ENCODE measurements around the gene TOE1.

TOE1 gene

DNA sequence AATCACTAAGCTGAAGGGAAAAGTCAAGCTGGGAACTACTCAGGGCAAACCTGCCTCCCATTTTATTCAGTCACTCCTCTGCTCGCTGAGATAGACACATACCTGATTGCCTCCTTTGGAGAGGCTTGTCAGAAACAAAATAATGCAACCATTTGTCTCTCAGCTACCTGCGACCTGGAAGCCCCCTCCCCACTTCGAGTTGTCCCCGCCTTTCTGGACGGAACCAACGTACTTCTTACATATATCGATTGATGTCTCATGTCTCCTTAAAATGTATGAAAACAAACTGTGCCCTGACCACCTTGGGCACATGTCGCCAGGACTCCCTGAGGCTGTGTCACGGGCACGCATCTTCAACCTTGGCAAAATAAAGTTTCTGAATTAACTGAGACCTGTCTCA is 34.7 kb upstream of the TOE1 start:
- no peaks in the 10 kb centered on the region for H3K36me3 ChIP-seq (ENCODE audit: control insufficient read depth in 1 of 2, insufficient read depth in 2 of 2, low read length in 2 of 2)
- H3K9me3 ChIP-seq (ENCODE audit: control insufficient read depth in 1 of 2, low read length in 2 of 2) = no peaks in the 10 kb centered on the region
- no peak overlapping the region for H3K27ac ChIP-seq (ENCODE audit: low read length)
- H3K27me3 ChIP-seq (ENCODE audit: low read depth, low read length) = no peaks in the 10 kb centered on the region
- H3K4me1 ChIP-seq (ENCODE audit: control insufficient read depth in 1 of 2, insufficient read depth in 2 of 2, low read length in 2 of 2) = peaks cover 5 to 10% of the 10 kb centered on the region in 2 donors
- H3K4me3 ChIP-seq (ENCODE audit: low read depth in 1 of 2, low read length in 2 of 2) = no peak overlapping the region

DNA sequence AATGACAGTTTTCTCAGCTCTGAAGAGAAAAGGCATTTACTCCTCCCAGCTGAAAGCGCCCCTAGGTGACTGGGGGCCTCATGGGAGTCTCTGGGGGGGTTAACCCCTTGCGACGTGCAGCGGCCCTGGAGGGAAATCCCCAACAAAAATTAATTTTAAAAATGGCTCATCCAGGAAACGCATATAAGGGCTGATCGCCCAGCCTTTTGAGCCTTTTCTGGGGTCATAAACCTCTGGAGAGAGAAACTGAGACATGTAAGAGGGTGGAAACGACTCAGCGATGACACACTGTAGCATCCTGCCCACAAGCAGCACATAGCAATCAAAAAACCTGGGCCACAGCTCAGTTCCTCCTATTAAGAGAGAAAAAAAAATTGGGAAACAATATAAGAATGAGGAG is 33.7 kb upstream of the TOE1 start:
- no peak overlapping the region for H3K4me3 ChIP-seq (ENCODE audit: low read depth in 1 of 2, low read length in 2 of 2)
- no peak overlapping the region for H3K27ac ChIP-seq (ENCODE audit: low read length)
- H3K9me3 ChIP-seq (ENCODE audit: control insufficient read depth in 1 of 2, low read length in 2 of 2) = no peaks in the 10 kb centered on the region
- no peaks in the 10 kb centered on the region for H3K36me3 ChIP-seq (ENCODE audit: control insufficient read depth in 1 of 2, insufficient read depth in 2 of 2, low read length in 2 of 2)
- no peaks in the 10 kb centered on the region for H3K27me3 ChIP-seq (ENCODE audit: low read depth, low read length)
- peaks cover 5 to 10% of the 10 kb centered on the region in 2 donors for H3K4me1 ChIP-seq (ENCODE audit: control insufficient read depth in 1 of 2, insufficient read depth in 2 of 2, low read length in 2 of 2)

DNA sequence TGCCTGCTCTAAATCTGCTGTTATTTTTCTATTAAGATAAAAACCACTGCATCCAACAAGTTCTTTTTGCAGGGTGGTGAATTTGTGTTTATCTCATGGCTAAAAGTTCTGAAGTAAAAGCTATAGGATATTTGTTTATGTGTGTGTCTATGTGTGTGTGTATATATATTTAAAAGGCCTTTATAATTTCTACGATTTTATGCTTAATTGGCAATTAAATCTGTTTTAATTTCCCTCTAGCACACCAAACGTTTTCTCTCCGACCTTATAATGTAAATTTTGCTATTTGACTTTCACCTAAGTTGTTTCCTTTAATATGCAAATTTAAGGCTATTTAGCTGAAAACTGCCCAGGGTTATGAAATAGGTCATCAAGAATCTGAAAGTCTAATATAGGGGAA is 33.1 kb upstream of the TOE1 start:
- H3K36me3 ChIP-seq (ENCODE audit: control insufficient read depth in 1 of 2, insufficient read depth in 2 of 2, low read length in 2 of 2) = no peaks in the 10 kb centered on the region

DNA sequence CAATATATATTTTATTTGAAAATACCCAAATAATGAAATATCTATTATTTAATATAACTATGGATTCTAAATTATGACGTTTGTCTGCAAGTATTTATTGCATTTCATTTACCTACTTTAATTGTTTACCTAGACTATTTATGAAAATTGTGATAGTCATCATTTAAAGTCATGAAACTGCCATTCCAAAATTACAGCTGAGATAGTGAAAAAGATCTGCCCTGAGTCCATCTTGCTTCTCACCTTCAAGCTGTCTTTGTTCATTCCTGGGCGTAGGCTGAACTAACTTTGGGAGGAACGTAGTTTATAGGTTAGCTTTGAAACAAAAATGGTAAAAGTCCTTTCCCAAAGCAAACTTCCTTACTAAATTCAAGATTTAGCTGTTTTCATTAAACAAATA is 25.7 kb upstream of the TOE1 start:
- no peaks in the 10 kb centered on the region for H3K4me1 ChIP-seq (ENCODE audit: control insufficient read depth in 1 of 2, insufficient read depth in 2 of 2, low read length in 2 of 2)
- no peaks in the 10 kb centered on the region for H3K36me3 ChIP-seq (ENCODE audit: control insufficient read depth in 1 of 2, insufficient read depth in 2 of 2, low read length in 2 of 2)
- H3K4me3 ChIP-seq (ENCODE audit: low read depth in 1 of 2, low read length in 2 of 2) = no peak overlapping the region
- no peaks in the 10 kb centered on the region for H3K9me3 ChIP-seq (ENCODE audit: control insufficient read depth in 1 of 2, low read length in 2 of 2)
- no peaks in the 10 kb centered on the region for H3K27me3 ChIP-seq (ENCODE audit: low read depth, low read length)
- H3K27ac ChIP-seq (ENCODE audit: low read length) = no peak overlapping the region

More for the DNA sequence above, 33.1 kb upstream of the TOE1 start:
- H3K27ac ChIP-seq (ENCODE audit: low read length) = no peak overlapping the region
- H3K4me1 ChIP-seq (ENCODE audit: control insufficient read depth in 1 of 2, insufficient read depth in 2 of 2, low read length in 2 of 2) = peaks cover 5 to 10% of the 10 kb centered on the region in 2 donors
- no peaks in the 10 kb centered on the region for H3K27me3 ChIP-seq (ENCODE audit: low read depth, low read length)
- H3K4me3 ChIP-seq (ENCODE audit: low read depth in 1 of 2, low read length in 2 of 2) = no peak overlapping the region
- H3K9me3 ChIP-seq (ENCODE audit: control insufficient read depth in 1 of 2, low read length in 2 of 2) = no peaks in the 10 kb centered on the region

DNA sequence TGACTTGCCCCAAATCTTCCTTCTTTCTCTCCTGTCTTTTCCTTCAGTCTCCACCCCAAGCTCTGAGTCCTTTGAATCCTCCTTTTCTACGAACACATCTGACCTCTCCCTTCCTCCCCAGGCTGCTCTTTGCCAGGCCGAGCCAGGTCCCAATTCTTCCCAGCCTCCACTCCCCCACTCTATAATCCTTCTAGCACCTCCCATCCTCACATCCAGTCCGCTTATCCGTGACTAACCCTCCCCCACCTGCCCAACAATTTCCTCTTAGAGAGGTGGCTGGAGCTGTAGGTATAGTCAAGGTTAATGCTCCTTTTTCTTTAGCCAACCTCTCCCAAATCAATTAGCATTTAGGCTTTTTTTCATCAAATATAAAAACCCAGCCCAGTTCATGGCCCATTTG is 22.8 kb upstream of the TOE1 start:
- no peaks in the 10 kb centered on the region for H3K27me3 ChIP-seq (ENCODE audit: low read depth, low read length)
- no peaks in the 10 kb centered on the region for H3K9me3 ChIP-seq (ENCODE audit: control insufficient read depth in 1 of 2, low read length in 2 of 2)
- no peaks in the 10 kb centered on the region for H3K4me1 ChIP-seq (ENCODE audit: control insufficient read depth in 1 of 2, insufficient read depth in 2 of 2, low read length in 2 of 2)
- H3K36me3 ChIP-seq (ENCODE audit: control insufficient read depth in 1 of 2, insufficient read depth in 2 of 2, low read length in 2 of 2) = no peaks in the 10 kb centered on the region
- no peak overlapping the region for H3K27ac ChIP-seq (ENCODE audit: low read length)
- H3K4me3 ChIP-seq (ENCODE audit: low read depth in 1 of 2, low read length in 2 of 2) = no peak overlapping the region

DNA sequence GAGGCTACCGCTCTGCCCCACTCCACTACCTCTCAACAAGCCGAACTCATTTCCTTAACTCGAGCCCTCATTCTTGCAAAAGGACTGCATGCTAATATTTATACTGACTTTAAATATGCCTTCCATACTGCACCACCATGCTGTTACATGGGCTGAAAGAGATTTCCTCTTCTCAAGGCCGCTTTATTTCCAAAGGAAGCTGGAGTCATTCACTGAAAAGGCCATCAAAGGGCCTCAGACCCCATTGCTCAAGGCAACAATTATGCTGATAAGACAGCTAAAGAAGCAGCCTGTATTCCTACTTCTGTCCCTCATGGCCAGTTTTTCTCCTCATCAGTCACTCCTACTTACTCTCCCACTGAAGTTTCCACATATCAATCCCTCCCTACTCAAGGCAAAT is 20.2 kb upstream of the TOE1 start:
- Histone ChIP-seq H3K27me3 (ENCODE audit: low read depth, low read length) (no peaks in the 10 kb centered on the region), H3K4me3 (ENCODE audit: low read depth in 1 of 2, low read length in 2 of 2) (no peak overlapping the region), H3K9me3 (ENCODE audit: control insufficient read depth in 1 of 2, low read length in 2 of 2) (no peaks in the 10 kb centered on the region), H3K36me3 (ENCODE audit: control insufficient read depth in 1 of 2, insufficient read depth in 2 of 2, low read length in 2 of 2) (no peaks in the 10 kb centered on the region), H3K27ac (ENCODE audit: low read length) (no peak overlapping the region), H3K4me1 (ENCODE audit: control insufficient read depth in 1 of 2, insufficient read depth in 2 of 2, low read length in 2 of 2) (no peaks in the 10 kb centered on the region)

DNA sequence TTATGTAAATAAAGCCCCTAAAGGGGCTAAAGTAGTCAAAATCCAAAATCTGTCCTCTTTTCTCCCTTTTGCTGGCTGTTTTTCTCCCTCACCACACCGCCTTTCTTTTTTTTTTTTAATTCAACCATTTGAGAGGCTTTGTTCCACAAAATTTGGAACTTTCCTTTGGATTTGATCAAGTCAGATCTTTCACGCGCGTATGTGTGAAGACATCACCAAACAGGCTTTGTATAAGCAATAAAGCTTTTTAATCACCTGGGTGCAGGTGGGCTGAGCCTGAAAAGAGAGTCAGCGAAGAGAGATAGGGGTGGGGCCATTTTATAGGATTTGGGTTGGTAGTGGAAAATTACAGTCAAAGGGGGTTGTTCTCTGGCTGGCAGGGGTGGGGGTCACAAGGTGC is 18.5 kb upstream of the TOE1 start:
- no peaks in the 10 kb centered on the region for H3K36me3 ChIP-seq (ENCODE audit: control insufficient read depth in 1 of 2, insufficient read depth in 2 of 2, low read length in 2 of 2)
- no peaks in the 10 kb centered on the region for H3K4me1 ChIP-seq (ENCODE audit: control insufficient read depth in 1 of 2, insufficient read depth in 2 of 2, low read length in 2 of 2)
- H3K27ac ChIP-seq (ENCODE audit: low read length) = no peak overlapping the region
- H3K9me3 ChIP-seq (ENCODE audit: control insufficient read depth in 1 of 2, low read length in 2 of 2) = no peaks in the 10 kb centered on the region
- no peaks in the 10 kb centered on the region for H3K27me3 ChIP-seq (ENCODE audit: low read depth, low read length)
- no peak overlapping the region for H3K4me3 ChIP-seq (ENCODE audit: low read depth in 1 of 2, low read length in 2 of 2)

DNA sequence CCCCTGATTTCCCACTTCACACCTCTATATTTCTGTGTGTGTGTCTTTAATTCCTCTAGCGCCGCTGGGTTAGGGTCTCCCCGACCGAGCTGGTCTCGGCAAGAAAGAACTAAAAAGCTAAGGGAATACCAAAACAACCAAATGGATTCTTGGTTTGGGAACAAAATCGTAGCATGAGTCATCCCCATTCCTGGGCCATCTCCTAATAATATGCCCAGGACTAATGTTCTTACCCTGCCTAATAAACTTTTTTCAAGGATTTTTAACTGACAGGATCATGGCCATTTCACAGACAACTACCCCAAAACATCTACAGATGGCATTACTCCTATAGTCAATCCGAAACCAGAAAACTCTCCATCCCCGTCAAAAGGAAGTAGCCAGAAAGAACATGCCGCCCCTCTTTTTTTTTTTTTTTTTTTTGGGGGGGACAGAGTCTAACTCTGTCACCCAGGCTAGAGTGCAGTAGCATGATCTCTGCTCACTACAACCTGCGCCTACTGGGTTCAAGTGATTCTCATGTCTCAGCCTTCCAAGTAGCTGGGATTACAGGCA is 17.4 kb upstream of the TOE1 start:
- Histone ChIP-seq H3K4me3 (ENCODE audit: low read depth in 1 of 2, low read length in 2 of 2) (no peak overlapping the region), H3K27ac (ENCODE audit: low read length) (no peak overlapping the region), H3K36me3 (ENCODE audit: control insufficient read depth in 1 of 2, insufficient read depth in 2 of 2, low read length in 2 of 2) (no peaks in the 10 kb centered on the region), H3K4me1 (ENCODE audit: control insufficient read depth in 1 of 2, insufficient read depth in 2 of 2, low read length in 2 of 2) (peaks cover 0 to 6% of the 10 kb centered on the region in 2 donors), H3K9me3 (ENCODE audit: control insufficient read depth in 1 of 2, low read length in 2 of 2) (no peaks in the 10 kb centered on the region), H3K27me3 (ENCODE audit: low read depth, low read length) (no peaks in the 10 kb centered on the region)

DNA sequence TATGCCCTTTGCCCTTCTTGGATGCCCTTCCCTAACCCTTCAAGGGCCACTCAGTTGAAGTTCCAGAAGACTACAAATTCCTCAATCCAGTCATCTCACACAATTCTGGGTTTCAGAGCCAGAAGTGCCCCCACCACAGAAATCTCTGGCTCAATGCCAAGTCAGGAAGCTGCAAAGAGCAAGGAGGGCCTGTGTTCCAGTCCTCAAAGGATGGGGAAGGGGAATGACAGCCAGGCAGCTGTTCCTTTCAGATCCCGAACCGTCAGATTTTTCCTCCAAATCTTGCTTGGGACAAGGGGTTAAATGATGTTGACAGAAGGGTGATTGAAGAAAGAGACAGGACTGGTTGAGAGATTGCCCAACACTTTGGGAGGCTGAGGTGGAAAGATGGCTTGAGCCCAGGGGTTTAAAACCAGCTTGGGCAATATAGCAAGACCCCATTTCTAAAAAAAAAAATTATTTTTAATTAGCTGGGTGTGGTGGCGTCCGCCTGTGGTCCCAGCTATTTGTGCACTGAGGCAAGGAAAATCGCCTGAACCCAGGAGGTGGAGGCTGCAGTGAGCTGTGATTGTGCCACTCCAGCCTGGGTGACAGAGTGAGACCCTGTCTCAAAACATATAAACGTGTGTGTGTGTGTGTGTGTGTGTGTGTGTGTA is 14.0 kb upstream of the TOE1 start:
- H3K27me3 ChIP-seq (ENCODE audit: low read depth, low read length) = no peaks in the 10 kb centered on the region
- no peak overlapping the region for H3K27ac ChIP-seq (ENCODE audit: low read length)
- H3K9me3 ChIP-seq (ENCODE audit: control insufficient read depth in 1 of 2, low read length in 2 of 2) = no peaks in the 10 kb centered on the region
- H3K36me3 ChIP-seq (ENCODE audit: control insufficient read depth in 1 of 2, insufficient read depth in 2 of 2, low read length in 2 of 2) = peaks cover 4 to 12% of the 10 kb centered on the region in 2 donors
- peak overlapping the region; percentile 59 to 68 for H3K4me3 ChIP-seq (ENCODE audit: low read depth in 1 of 2, low read length in 2 of 2)
- H3K4me1 ChIP-seq (ENCODE audit: control insufficient read depth in 1 of 2, insufficient read depth in 2 of 2, low read length in 2 of 2) = peaks cover 0 to 7% of the 10 kb centered on the region in 2 donors

DNA sequence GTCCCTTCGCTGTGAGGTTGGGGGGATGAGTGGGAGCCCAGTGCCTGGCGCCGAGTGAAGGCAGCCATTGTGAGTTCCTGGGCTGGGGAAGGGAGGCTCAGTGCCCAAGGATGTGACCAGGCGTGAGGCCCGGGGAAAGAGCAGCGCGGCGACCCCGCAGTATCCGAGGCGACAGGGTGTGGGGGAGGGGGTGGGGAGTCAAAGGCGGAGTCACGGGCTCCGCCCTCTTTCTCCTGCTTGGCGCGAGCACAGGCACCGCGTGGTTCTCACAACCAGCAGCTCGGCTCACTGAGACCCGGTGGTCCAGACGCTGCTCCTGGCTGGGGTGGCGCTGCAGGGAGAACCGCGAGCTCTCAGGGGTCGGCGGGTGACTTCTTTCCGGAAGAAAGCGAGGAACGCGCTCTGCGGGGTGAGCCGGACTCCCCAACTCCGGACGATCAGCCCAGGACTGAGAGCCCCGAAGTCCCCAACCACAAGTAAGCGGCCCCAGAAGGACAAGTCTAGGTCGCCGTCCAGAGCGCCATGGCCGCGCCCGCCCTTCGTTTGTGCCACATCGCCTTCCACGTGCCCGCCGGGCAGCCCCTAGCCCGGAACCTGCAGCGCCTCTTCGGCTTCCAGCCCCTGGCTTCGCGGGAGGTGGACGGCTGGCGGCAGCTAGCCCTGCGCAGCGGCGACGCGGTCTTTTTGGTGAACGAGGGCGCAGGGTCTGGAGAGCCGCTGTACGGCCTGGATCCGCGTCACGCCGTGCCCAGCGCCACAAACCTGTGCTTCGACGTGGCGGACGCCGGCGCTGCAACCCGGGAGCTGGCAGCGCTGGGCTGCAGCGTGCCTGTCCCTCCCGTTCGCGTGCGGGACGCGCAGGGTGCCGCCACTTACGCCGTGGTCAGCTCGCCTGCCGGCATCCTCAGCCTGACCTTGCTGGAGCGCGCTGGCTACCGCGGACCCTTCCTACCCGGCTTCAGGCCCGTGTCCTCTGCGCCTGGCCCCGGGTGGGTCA is 13.0 kb upstream of the TOE1 start, which contains the start of gene HPDL:
Gene HPDL, plus strand, starts transcription at position 269 of the 997 bp plus-strand sequence. Its CDS starts 254 bp downstream, at position 523.
- H3K36me3 ChIP-seq (ENCODE audit: control insufficient read depth in 1 of 2, insufficient read depth in 2 of 2, low read length in 2 of 2) = peaks cover 11 to 22% of the 10 kb centered on the region in 2 donors
- H3K4me3 ChIP-seq (ENCODE audit: low read depth in 1 of 2, low read length in 2 of 2) = peak within 1 kb of the TSS; percentile 59 to 68
- peaks cover 0 to 7% of the 10 kb centered on the region in 2 donors for H3K4me1 ChIP-seq (ENCODE audit: control insufficient read depth in 1 of 2, insufficient read depth in 2 of 2, low read length in 2 of 2)
- H3K27me3 ChIP-seq (ENCODE audit: low read depth, low read length) = no peaks in the 10 kb centered on the region
- H3K9me3 ChIP-seq (ENCODE audit: control insufficient read depth in 1 of 2, low read length in 2 of 2) = no peaks in the 10 kb centered on the region
- no peak within 1 kb of the TSS for H3K27ac ChIP-seq (ENCODE audit: low read length)
